ENCODE measurements around the gene ATG4D.
A peak's percentile ranks its signal among the peaks of the same experiment; 100 is the strongest.

DNA sequence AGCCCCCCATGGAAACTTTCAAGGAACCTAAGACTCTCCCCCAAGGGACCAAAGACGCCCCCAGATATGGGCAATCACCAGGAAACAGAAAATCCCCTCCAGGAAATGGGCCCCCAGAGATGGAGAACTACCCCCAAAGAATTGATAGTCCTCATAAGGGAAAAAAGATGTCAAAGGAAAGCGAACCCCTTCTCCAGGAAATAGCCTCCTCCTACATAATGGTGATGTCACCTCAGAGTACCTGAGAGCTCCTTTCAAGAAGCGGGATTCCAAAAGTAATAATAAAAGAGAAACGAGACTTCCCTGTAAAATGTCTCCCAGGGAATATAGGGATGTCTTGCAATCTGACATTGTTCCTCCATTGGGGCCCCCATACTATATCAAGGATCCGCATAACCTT is 24.0 kb downstream of the ATG4D start:
- TF ChIP-seq POLR2A (IDR thresholded peaks at IDR 0.05; ENCODE audit: low read depth, low read length) (no peak), EZH2 (IDR thresholded peaks at IDR 0.05; ENCODE audit: borderline replicate concordance, control insufficient read depth, low read depth, low read length) (no peak), ATF7 (IDR thresholded peaks at IDR 0.05; ENCODE audit: low read depth) (peak; percentile 72), HDGF (IDR thresholded peaks at IDR 0.05) (no peak), TCF7 (IDR thresholded peaks at IDR 0.05; ENCODE audit: borderline replicate concordance) (no peak), SMC3 (IDR thresholded peaks at IDR 0.05; ENCODE audit: borderline replicate concordance, low read length) (no peak), FOXM1 (IDR thresholded peaks at IDR 0.05; ENCODE audit: low read depth, low read length) (no peak), SMARCA5 (IDR thresholded peaks at IDR 0.05) (no peak), FOXK2 (IDR thresholded peaks at IDR 0.05) (no peak), FOS (IDR thresholded peaks at IDR 0.05; ENCODE audit: borderline replicate concordance, extremely low read depth, insufficient read length) (no peak)
- TF ChIP-seq, protein P1, sequence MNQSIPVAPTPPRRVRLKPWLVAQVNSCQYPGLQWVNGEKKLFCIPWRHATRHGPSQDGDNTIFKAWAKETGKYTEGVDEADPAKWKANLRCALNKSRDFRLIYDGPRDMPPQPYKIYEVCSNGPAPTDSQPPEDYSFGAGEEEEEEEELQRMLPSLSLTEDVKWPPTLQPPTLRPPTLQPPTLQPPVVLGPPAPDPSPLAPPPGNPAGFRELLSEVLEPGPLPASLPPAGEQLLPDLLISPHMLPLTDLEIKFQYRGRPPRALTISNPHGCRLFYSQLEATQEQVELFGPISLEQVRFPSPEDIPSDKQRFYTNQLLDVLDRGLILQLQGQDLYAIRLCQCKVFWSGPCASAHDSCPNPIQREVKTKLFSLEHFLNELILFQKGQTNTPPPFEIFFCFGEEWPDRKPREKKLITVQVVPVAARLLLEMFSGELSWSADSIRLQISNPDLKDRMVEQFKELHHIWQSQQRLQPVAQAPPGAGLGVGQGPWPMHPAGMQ (IDR thresholded peaks at IDR 0.05; ENCODE audit: borderline replicate concordance), result no peak
- TF ChIP-seq, protein P2, sequence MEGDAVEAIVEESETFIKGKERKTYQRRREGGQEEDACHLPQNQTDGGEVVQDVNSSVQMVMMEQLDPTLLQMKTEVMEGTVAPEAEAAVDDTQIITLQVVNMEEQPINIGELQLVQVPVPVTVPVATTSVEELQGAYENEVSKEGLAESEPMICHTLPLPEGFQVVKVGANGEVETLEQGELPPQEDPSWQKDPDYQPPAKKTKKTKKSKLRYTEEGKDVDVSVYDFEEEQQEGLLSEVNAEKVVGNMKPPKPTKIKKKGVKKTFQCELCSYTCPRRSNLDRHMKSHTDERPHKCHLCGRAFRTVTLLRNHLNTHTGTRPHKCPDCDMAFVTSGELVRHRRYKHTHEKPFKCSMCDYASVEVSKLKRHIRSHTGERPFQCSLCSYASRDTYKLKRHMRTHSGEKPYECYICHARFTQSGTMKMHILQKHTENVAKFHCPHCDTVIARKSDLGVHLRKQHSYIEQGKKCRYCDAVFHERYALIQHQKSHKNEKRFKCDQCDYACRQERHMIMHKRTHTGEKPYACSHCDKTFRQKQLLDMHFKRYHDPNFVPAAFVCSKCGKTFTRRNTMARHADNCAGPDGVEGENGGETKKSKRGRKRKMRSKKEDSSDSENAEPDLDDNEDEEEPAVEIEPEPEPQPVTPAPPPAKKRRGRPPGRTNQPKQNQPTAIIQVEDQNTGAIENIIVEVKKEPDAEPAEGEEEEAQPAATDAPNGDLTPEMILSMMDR (IDR thresholded peaks at IDR 0.05 in 2 of 3, conservative IDR thresholded peaks at IDR 0.05 in 1 of 3; ENCODE audit: control insufficient read depth in 2 of 3, extremely low read depth in 1 of 3, insufficient read depth in 1 of 3, low read depth in 3 of 3, low read length in 3 of 3), result no peak
- TF ChIP-seq, protein P3, sequence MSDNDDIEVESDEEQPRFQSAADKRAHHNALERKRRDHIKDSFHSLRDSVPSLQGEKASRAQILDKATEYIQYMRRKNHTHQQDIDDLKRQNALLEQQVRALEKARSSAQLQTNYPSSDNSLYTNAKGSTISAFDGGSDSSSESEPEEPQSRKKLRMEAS (IDR thresholded peaks at IDR 0.05; ENCODE audit: low read depth, low read length), result no peak
- TF ChIP-seq, protein P4, sequence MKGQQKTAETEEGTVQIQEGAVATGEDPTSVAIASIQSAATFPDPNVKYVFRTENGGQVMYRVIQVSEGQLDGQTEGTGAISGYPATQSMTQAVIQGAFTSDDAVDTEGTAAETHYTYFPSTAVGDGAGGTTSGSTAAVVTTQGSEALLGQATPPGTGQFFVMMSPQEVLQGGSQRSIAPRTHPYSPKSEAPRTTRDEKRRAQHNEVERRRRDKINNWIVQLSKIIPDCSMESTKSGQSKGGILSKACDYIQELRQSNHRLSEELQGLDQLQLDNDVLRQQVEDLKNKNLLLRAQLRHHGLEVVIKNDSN (IDR thresholded peaks at IDR 0.05; ENCODE audit: borderline replicate concordance, extremely low read length, insufficient read depth, low read depth, low read length), result no peak

Data from GM12878 (cell line).